ENCODE data around the gene MAP3K21.

Gene MAP3K21

GRCh38 chr1:233362743-233363142, 35.2 kb downstream of the MAP3K21 start:
- ATAC-seq = no peak
- no peak for TF ChIP-seq TOX (CRISPR knock-in tag; IDR thresholded peaks at IDR 0.05; ENCODE audit: borderline replicate concordance)
- TF ChIP-seq SNAI2 (CRISPR knock-in tag; IDR thresholded peaks at IDR 0.05) = no peak
- no peak for TF ChIP-seq PATZ1 (CRISPR knock-in tag; IDR thresholded peaks at IDR 0.05; ENCODE audit: borderline replicate concordance)
- TF ChIP-seq ZFP30 (CRISPR knock-in tag; IDR thresholded peaks at IDR 0.05) = no peak
- TF ChIP-seq PPARA (CRISPR knock-in tag; IDR thresholded peaks at IDR 0.05; ENCODE audit: borderline replicate concordance) = no peak
- no peak for TF ChIP-seq TSHZ2 (CRISPR knock-in tag; IDR thresholded peaks at IDR 0.05)
- no peak for TF ChIP-seq ZFP3 (CRISPR knock-in tag; IDR thresholded peaks at IDR 0.05)
- no peak for TF ChIP-seq ZC3H10 (CRISPR knock-in tag; IDR thresholded peaks at IDR 0.05)
- TF ChIP-seq CREB5 (CRISPR knock-in tag; IDR thresholded peaks at IDR 0.05; ENCODE audit: low read depth) = no peak
- TF ChIP-seq ZNF70 (CRISPR knock-in tag; IDR thresholded peaks at IDR 0.05) = no peak
- no peak for TF ChIP-seq CSDC2 (CRISPR knock-in tag; IDR thresholded peaks at IDR 0.05)
- no peak for TF ChIP-seq ARNTL (CRISPR knock-in tag; IDR thresholded peaks at IDR 0.05; ENCODE audit: borderline replicate concordance, low read depth)
- no peak for TF ChIP-seq TCF4 (CRISPR knock-in tag; IDR thresholded peaks at IDR 0.05; ENCODE audit: borderline replicate concordance)
- TF ChIP-seq ZNF8 (CRISPR knock-in tag; IDR thresholded peaks at IDR 0.05) = no peak
- TF ChIP-seq CSRNP3 (CRISPR knock-in tag; IDR thresholded peaks at IDR 0.05) = no peak
- no peak for TF ChIP-seq ISL1 (CRISPR knock-in tag; IDR thresholded peaks at IDR 0.05)
- no peak for TF ChIP-seq BACH2 (CRISPR knock-in tag; IDR thresholded peaks at IDR 0.05; ENCODE audit: borderline replicate concordance)
- TF ChIP-seq RARB (CRISPR knock-in tag; IDR thresholded peaks at IDR 0.05) = no peak

- no peak for ATAC-seq
- TF ChIP-seq ZFP30 (CRISPR knock-in tag; IDR thresholded peaks at IDR 0.05) = no peak
- TF ChIP-seq OSR1 (CRISPR knock-in tag; IDR thresholded peaks at IDR 0.05) = no peak
- no peak for TF ChIP-seq ISL1 (CRISPR knock-in tag; IDR thresholded peaks at IDR 0.05)
- TF ChIP-seq TOX (CRISPR knock-in tag; IDR thresholded peaks at IDR 0.05; ENCODE audit: borderline replicate concordance) = no peak
- TF ChIP-seq ZNF565 (CRISPR knock-in tag; conservative IDR thresholded peaks at IDR 0.05; ENCODE audit: low read depth) = no peak
- no peak for TF ChIP-seq ESRRG (CRISPR knock-in tag; IDR thresholded peaks at IDR 0.05)
- no peak for TF ChIP-seq ZNF70 (CRISPR knock-in tag; IDR thresholded peaks at IDR 0.05)
- TF ChIP-seq ZFP3 (CRISPR knock-in tag; IDR thresholded peaks at IDR 0.05) = no peak
- TF ChIP-seq CSRNP3 (CRISPR knock-in tag; IDR thresholded peaks at IDR 0.05) = no peak
- TF ChIP-seq RARB (CRISPR knock-in tag; IDR thresholded peaks at IDR 0.05) = no peak
- no peak for TF ChIP-seq ARNTL (CRISPR knock-in tag; IDR thresholded peaks at IDR 0.05; ENCODE audit: borderline replicate concordance, low read depth)
- no peak for TF ChIP-seq ZNF8 (CRISPR knock-in tag; IDR thresholded peaks at IDR 0.05)
- TF ChIP-seq TCF4 (CRISPR knock-in tag; IDR thresholded peaks at IDR 0.05; ENCODE audit: borderline replicate concordance) = no peak
- no peak for TF ChIP-seq PPARA (CRISPR knock-in tag; IDR thresholded peaks at IDR 0.05; ENCODE audit: borderline replicate concordance)
- TF ChIP-seq TSHZ2 (CRISPR knock-in tag; IDR thresholded peaks at IDR 0.05) = no peak
- no peak for TF ChIP-seq ZC3H10 (CRISPR knock-in tag; IDR thresholded peaks at IDR 0.05)
- no peak for TF ChIP-seq POU6F1 (CRISPR knock-in tag; IDR thresholded peaks at IDR 0.05; ENCODE audit: borderline replicate concordance, low read depth)
- TF ChIP-seq CREB5 (CRISPR knock-in tag; IDR thresholded peaks at IDR 0.05; ENCODE audit: low read depth) = no peak
- TF ChIP-seq SNAI2 (CRISPR knock-in tag; IDR thresholded peaks at IDR 0.05) = no peak
- no peak for TF ChIP-seq CSDC2 (CRISPR knock-in tag; IDR thresholded peaks at IDR 0.05)
Measured at GRCh38 chr1:233364026-233364425, 36.5 kb downstream of the MAP3K21 start.

All from SK-N-SH treated with all-trans-retinoic acid at 6 μM for 48 hours (cell line).